SK-N-SH (cell line): ENCODE measurements around the gene RUVBL1. TPM values are rescaled to one million over a fixed set of nuclear protein-coding genes. Genes with fewer than 3 reads are reported as not detected.

Experiments
- CTCF ChIA-PET: fragments of 300-600, 350-600 bp; formaldehyde crosslinking; extraction: SDS; loops from one replicate; lab custom pipeline; 2021; lab: Yijun Ruan, JAX
- POLR2A ChIA-PET: fragments of 350-600 bp; sonication (Branson Sonifier 250); formaldehyde crosslinking; extraction: SDS; loops from one replicate; lab custom pipeline; 2020; ENCODE audit warnings: antibody characterized with exemption, inconsistent platforms; lab: Yijun Ruan, JAX
- DNase-seq: peaks from one replicate; pipeline ENCODE4 v3.0.0; 2012
- H2AFZ ChIP-seq: fragments of 200-600 bp; sonication (generic); 2 replicates; pipeline ENCODE4 v1.8.1; 2016; ENCODE audit warnings: antibody characterized with exemption, mild to moderate bottlenecking, low read depth
- H3F3A ChIP-seq: fragments of 200-600 bp; sonication (generic); replicated peaks from 2 replicates; pipeline ENCODE3; 2016; ENCODE audit warnings: antibody characterized with exemption, mild to moderate bottlenecking; ENCODE audit not compliant: insufficient read depth
- H3K27ac ChIP-seq, 2 experiments: fragments of 200-500 bp in 1 of 2; fragments of 200-600 bp in 1 of 2; sonication (Bioruptor generic) in 1 of 2; sonication (generic), shearing (Covaris generic) in 1 of 2; 2 replicates each; pipeline versions ENCODE4 v1.5.1 to v1.6.1; 2014 to 2016; ENCODE audit warnings: low read depth in 2 of 2, inconsistent platforms in 1 of 2, low read length in 1 of 2, mild to moderate bottlenecking in 1 of 2, mixed read lengths in 1 of 2
- H3K27me3 ChIP-seq: fragments of 200-600 bp; sonication (generic), shearing (Covaris generic); 2 replicates; pipeline ENCODE4 v1.6.1; 2016; ENCODE audit warnings: mixed run types; ENCODE audit not compliant: insufficient read depth
- H3K36me3 ChIP-seq, 2 experiments: fragments of 200-500 bp in 1 of 2; fragments of 200-600 bp in 1 of 2; sonication (Bioruptor generic) in 1 of 2; sonication (generic) in 1 of 2; replicated peaks in 1 of 2; 2 replicates each; pipeline versions ENCODE3 to v1.5.1; 2014 to 2016; ENCODE audit warnings: low read length in 1 of 2, mild to moderate bottlenecking in 1 of 2; ENCODE audit not compliant: insufficient read depth in 2 of 2, control insufficient read depth in 1 of 2
- H3K4me1 ChIP-seq, 2 experiments: fragments of 200-500 bp in 1 of 2; fragments of 200-600 bp in 1 of 2; sonication (Bioruptor generic) in 1 of 2; sonication (generic), shearing (Covaris generic) in 1 of 2; 2 replicates each; pipeline versions ENCODE4 v1.5.1 to v1.6.1; 2014 to 2016; ENCODE audit warnings: low read depth in 1 of 2, low read length in 1 of 2, mixed run types in 1 of 2; ENCODE audit not compliant: insufficient read depth in 2 of 2, control insufficient read depth in 1 of 2
- H3K4me2 ChIP-seq: fragments of 200-600 bp; sonication (generic), shearing (Covaris generic); 2 replicates; pipeline ENCODE4 v1.6.1; 2017; ENCODE audit warnings: mixed run types
- H3K4me3 ChIP-seq, 2 experiments: fragments of 200-500 bp in 1 of 2; fragments of 200-600 bp in 1 of 2; sonication (Bioruptor generic) in 1 of 2; sonication (generic), shearing (Covaris generic) in 1 of 2; 2 replicates each; pipeline versions ENCODE4 v1.5.1 to v1.8.1; 2014 to 2016; ENCODE audit warnings: low read depth in 2 of 2, inconsistent platforms in 1 of 2, low read length in 1 of 2, mild to moderate bottlenecking in 1 of 2, mixed read lengths in 1 of 2, moderate library complexity in 1 of 2
- H3K79me2 ChIP-seq: fragments of 200-600 bp; sonication (generic); 2 replicates; pipeline ENCODE4 v1.8.1; 2017; ENCODE audit warnings: mild to moderate bottlenecking; ENCODE audit not compliant: insufficient read depth
- H3K9ac ChIP-seq: fragments of 200-600 bp; sonication (generic); 2 replicates; pipeline ENCODE4 v1.6.1; 2017; ENCODE audit warnings: mixed run types
- H3K9me2 ChIP-seq: fragments of 200-600 bp; sonication (generic); 2 replicates; pipeline ENCODE4 v1.6.1; 2017; ENCODE audit warnings: mixed run types
- H3K9me3 ChIP-seq: fragments of 200-600 bp; sonication (generic); 2 replicates; pipeline ENCODE4 v1.6.1; 2017; ENCODE audit warnings: mixed run types, mild to moderate bottlenecking, moderate library complexity
- H4K20me1 ChIP-seq: fragments of 200-600 bp; sonication (generic); 2 replicates; pipeline ENCODE4 v1.6.1; 2017; ENCODE audit warnings: mild to moderate bottlenecking, mixed run types; ENCODE audit not compliant: insufficient read depth
- FOXM1 ChIP-seq: IDR thresholded peaks from 2 replicates; pipeline ENCODE4 v1.4.0; 2012; ENCODE audit warnings: low read depth, mild to moderate bottlenecking
- GATA2 ChIP-seq: sonication (generic); formaldehyde crosslinking; IDR thresholded peaks from 2 replicates; pipeline ENCODE4 v1.5.0; 2020; ENCODE audit warnings: mild to moderate bottlenecking, missing genetic modification reagents
- MEF2A ChIP-seq: IDR thresholded peaks from 2 replicates; pipeline ENCODE4 v1.4.0; 2012; ENCODE audit warnings: low read depth, borderline replicate concordance
- MXI1 ChIP-seq: IDR thresholded peaks from 2 replicates; pipeline ENCODE4 v1.6.1; 2012; ENCODE audit warnings: mild to moderate bottlenecking, low read depth, low read length, improper control_type of control experiment
- RAD21 ChIP-seq: IDR thresholded peaks from 2 replicates; pipeline ENCODE4 v1.6.1; 2012; ENCODE audit warnings: mild to moderate bottlenecking, low read length
- TAF1 ChIP-seq: IDR thresholded peaks from 2 replicates; pipeline ENCODE4 v1.6.1; 2012; ENCODE audit warnings: low read depth, mild to moderate bottlenecking, low read length, moderate library complexity, borderline replicate concordance
- TCF12 ChIP-seq: IDR thresholded peaks from 2 replicates; pipeline ENCODE4 v1.4.0; 2012
- WGBS: methylation state at CpG from one replicate; pipeline ENCODE4 v1.1.6; 2017; ENCODE audit warnings: low lambda C conversion rate; 5-methylcytosine and 5-hydroxymethylcytosine counted together
- polyA plus RNA-seq, 3 experiments: library from polyadenylated mRNA; depleted of rRNA; stranded (reverse); fragments of >200 nt; gene quantifications; 2 replicates each; pipeline ENCODE4 v1.2.3, GENCODE V29; 2012
- TF ChIP-seq, protein P1 (sequence below): IDR thresholded peaks from 2 replicates; pipeline ENCODE4; 2012
- TF ChIP-seq, protein P2 (sequence below): fragments of 200-600 bp; sonication (generic); IDR thresholded peaks from 2 replicates; pipeline ENCODE4 v1.6.1; 2017; ENCODE audit warnings: antibody characterized with exemption, mild to moderate bottlenecking, moderate library complexity
- TF ChIP-seq, protein P3 (sequence below): IDR thresholded peaks from 2 replicates; pipeline ENCODE4 v1.4.0; 2012; ENCODE audit warnings: low read depth, borderline replicate concordance
- TF ChIP-seq, protein P4 (sequence below): fragments of 150-350 bp; IDR thresholded peaks from 2 replicates; pipeline ENCODE4 v1.6.1; 2017; ENCODE audit warnings: antibody characterized with exemption, low read length, low read depth, borderline replicate concordance
- TF ChIP-seq, protein P5 (sequence below): IDR thresholded peaks from 2 replicates; pipeline ENCODE4 v1.4.0; 2012; ENCODE audit warnings: low read depth, borderline replicate concordance

Gene RUVBL1
- polyA plus RNA-seq, 1 of the 3 experiments (the other 2 are of a cell fraction): 140 TPM

DNA sequence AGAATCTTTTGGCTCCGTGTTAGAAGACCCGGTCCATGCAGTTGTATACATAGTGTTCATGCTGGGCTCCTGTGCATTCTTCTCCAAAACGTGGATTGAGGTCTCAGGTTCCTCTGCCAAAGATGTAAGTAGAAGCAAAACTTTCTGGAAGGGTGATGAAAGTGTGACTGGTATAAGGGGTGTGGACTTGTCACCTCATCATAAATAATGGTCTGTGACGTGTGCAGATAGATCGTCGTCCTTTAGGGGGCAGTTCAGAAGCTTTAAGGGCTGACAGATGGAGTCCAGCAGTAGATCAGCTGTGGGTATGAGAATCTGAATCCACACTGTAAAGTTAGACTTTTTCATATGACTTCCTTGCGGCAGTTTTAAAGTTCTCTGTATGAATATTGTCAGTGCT, 56.1 kb downstream of the RUVBL1 start:
- no peaks in the 10 kb centered on the region for H3K9me3 ChIP-seq
- peaks cover 0 to 18% of the 10 kb centered on the region in 2 experiments; a peak in 1 of 4 replicates for H3K4me1 ChIP-seq
- CTCF ChIA-PET: interaction anchor here (0.6 to 4.4 kb wide), 8 partner anchors 9 to 93 kb away, joined by 3 to 21 read pairs (median 10); no protein-coding TSS in a partner anchor
- H3K79me2 ChIP-seq: peaks cover 65% of the 10 kb centered on the region
- no peaks in the 10 kb centered on the region for H3K9me2 ChIP-seq
- H4K20me1 ChIP-seq: peaks cover 56% of the 10 kb centered on the region
- H3K27ac ChIP-seq: no peak overlapping the region
- no peaks in the 10 kb centered on the region for H3K27me3 ChIP-seq
- peaks cover 78 to 94% of the 10 kb centered on the region in 2 experiments for H3K36me3 ChIP-seq
- DNase-seq: no peak
- no peak overlapping the region for H3K9ac ChIP-seq
- H3F3A ChIP-seq: peaks cover 32% of the 10 kb centered on the region
- no peak overlapping the region for H2AFZ ChIP-seq
- H3K4me3 ChIP-seq: no peak overlapping the region
- no peak overlapping the region for H3K4me2 ChIP-seq
- POLR2A ChIA-PET: interaction anchor here (0.6 kb wide), 1 partner anchor 9 kb away, joined by 3 read pairs; no protein-coding TSS in a partner anchor
- TF ChIP-seq GATA2 (CRISPR knock-in tag): no peak
- TF ChIP-seq, protein P1, sequence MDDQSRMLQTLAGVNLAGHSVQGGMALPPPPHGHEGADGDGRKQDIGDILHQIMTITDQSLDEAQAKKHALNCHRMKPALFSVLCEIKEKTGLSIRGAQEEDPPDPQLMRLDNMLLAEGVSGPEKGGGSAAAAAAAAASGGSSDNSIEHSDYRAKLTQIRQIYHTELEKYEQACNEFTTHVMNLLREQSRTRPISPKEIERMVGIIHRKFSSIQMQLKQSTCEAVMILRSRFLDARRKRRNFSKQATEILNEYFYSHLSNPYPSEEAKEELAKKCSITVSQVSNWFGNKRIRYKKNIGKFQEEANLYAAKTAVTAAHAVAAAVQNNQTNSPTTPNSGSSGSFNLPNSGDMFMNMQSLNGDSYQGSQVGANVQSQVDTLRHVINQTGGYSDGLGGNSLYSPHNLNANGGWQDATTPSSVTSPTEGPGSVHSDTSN: peak; percentile 30; the same call in 1 of the 2 replicates
- TF ChIP-seq, all 33 proteins: peak for 1
- 77% methylated on average over 7 of the region's 7 CpGs for WGBS

DNA sequence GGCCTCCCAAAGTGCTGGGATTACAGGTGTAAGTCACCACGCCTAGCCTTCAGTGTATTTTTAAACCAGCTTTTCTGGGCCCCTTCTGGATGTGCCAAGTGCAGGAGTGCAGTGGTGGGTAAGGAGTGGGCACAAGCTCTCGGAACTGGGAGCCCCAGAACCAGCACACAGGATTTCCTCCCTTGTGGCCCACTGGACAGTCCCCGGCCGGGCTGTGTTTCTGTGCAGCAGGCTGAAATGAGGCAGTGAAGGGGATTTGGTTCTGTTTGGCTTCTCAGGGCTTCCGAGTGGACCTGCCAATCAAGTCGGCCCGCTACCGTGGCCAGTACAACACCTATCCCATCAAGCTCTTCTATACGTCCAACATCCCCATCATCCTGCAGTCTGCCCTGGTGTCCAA, 56.9 kb downstream of the RUVBL1 start:
- Histone ChIP-seq H3F3A (peaks cover 36% of the 10 kb centered on the region), H3K79me2 (peaks cover 74% of the 10 kb centered on the region), H3K9me2 (no peaks in the 10 kb centered on the region), H3K9me3 (no peaks in the 10 kb centered on the region), H3K4me2 (no peak overlapping the region), H3K4me3 (no peak overlapping the region), H3K27ac (no peak overlapping the region), H3K27me3 (no peaks in the 10 kb centered on the region), H3K36me3 (peaks cover 86 to 94% of the 10 kb centered on the region in 2 experiments), H4K20me1 (peaks cover 53% of the 10 kb centered on the region), H2AFZ (no peak overlapping the region), H3K9ac (no peak overlapping the region), H3K4me1 (peaks cover 4 to 11% of the 10 kb centered on the region in 2 experiments; a peak in 2 of 4 replicates)
- CTCF ChIA-PET: interaction anchor here (1.6 to 4.4 kb wide), 4 partner anchors 11 to 67 kb away, joined by 5 to 21 read pairs (median 18); no protein-coding TSS in a partner anchor
- DNase-seq: no peak
- WGBS: 94% methylated on average over 6 of the region's 9 CpGs
- TF ChIP-seq MXI1 (no peak), TCF12 (no peak), TAF1 (no peak), FOXM1 (no peak), MEF2A (no peak), RAD21 (no peak)
- TF ChIP-seq, protein P2, sequence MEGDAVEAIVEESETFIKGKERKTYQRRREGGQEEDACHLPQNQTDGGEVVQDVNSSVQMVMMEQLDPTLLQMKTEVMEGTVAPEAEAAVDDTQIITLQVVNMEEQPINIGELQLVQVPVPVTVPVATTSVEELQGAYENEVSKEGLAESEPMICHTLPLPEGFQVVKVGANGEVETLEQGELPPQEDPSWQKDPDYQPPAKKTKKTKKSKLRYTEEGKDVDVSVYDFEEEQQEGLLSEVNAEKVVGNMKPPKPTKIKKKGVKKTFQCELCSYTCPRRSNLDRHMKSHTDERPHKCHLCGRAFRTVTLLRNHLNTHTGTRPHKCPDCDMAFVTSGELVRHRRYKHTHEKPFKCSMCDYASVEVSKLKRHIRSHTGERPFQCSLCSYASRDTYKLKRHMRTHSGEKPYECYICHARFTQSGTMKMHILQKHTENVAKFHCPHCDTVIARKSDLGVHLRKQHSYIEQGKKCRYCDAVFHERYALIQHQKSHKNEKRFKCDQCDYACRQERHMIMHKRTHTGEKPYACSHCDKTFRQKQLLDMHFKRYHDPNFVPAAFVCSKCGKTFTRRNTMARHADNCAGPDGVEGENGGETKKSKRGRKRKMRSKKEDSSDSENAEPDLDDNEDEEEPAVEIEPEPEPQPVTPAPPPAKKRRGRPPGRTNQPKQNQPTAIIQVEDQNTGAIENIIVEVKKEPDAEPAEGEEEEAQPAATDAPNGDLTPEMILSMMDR: no peak
- TF ChIP-seq, protein P3, sequence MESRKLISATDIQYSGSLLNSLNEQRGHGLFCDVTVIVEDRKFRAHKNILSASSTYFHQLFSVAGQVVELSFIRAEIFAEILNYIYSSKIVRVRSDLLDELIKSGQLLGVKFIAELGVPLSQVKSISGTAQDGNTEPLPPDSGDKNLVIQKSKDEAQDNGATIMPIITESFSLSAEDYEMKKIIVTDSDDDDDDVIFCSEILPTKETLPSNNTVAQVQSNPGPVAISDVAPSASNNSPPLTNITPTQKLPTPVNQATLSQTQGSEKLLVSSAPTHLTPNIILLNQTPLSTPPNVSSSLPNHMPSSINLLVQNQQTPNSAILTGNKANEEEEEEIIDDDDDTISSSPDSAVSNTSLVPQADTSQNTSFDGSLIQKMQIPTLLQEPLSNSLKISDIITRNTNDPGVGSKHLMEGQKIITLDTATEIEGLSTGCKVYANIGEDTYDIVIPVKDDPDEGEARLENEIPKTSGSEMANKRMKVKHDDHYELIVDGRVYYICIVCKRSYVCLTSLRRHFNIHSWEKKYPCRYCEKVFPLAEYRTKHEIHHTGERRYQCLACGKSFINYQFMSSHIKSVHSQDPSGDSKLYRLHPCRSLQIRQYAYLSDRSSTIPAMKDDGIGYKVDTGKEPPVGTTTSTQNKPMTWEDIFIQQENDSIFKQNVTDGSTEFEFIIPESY: no peak
- TF ChIP-seq, protein P4, sequence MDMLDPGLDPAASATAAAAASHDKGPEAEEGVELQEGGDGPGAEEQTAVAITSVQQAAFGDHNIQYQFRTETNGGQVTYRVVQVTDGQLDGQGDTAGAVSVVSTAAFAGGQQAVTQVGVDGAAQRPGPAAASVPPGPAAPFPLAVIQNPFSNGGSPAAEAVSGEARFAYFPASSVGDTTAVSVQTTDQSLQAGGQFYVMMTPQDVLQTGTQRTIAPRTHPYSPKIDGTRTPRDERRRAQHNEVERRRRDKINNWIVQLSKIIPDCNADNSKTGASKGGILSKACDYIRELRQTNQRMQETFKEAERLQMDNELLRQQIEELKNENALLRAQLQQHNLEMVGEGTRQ: no peak
- TF ChIP-seq, protein P5, sequence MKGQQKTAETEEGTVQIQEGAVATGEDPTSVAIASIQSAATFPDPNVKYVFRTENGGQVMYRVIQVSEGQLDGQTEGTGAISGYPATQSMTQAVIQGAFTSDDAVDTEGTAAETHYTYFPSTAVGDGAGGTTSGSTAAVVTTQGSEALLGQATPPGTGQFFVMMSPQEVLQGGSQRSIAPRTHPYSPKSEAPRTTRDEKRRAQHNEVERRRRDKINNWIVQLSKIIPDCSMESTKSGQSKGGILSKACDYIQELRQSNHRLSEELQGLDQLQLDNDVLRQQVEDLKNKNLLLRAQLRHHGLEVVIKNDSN: no peak
- POLR2A ChIA-PET: interaction anchor here (1.4 kb wide), 1 partner anchor 10 kb away, joined by 6 read pairs; no protein-coding TSS in a partner anchor
